Mucosa of descending colon (tissue), 3 donors: ENCODE results near the gene POP4. TPM values are rescaled to one million over a fixed set of nuclear protein-coding genes. Genes with fewer than 3 reads are reported as not detected.
"Not testable (repeated sequence)": the region's sequence is repeated elsewhere in the genome, so short reads cannot be mapped to it uniquely, and the experiment has no call there.

Experiments used
- ATAC-seq: fragments of 200-7000 bp; cut with Tn5 transposase; one replicate; pipeline ENCODE4 v1.9.1; 2020; ENCODE audit warnings: mild to moderate bottlenecking, moderate library complexity
- DNase-seq, 3 donors: peaks; one replicate each; pipeline ENCODE4 v3.0.0-alpha.2; 2020
- H3K36me3 ChIP-seq: fragments of 200-600 bp; one replicate; pipeline ENCODE4 v1.8.0; 2021; ENCODE audit warnings: low read depth, mild to moderate bottlenecking
- H3K4me1 ChIP-seq: fragments of 200-600 bp; one replicate; pipeline ENCODE4 v1.8.0; 2021; ENCODE audit warnings: low read depth, mild to moderate bottlenecking
- H3K4me3 ChIP-seq: fragments of 200-600 bp; one replicate; pipeline ENCODE4 v1.8.0; 2021; ENCODE audit warnings: mild to moderate bottlenecking
- H3K9me3 ChIP-seq: fragments of 200-600 bp; one replicate; pipeline ENCODE4 v1.8.0; 2021; ENCODE audit warnings: mild to moderate bottlenecking
- intact Hi-C, 2 donors: fragments of 100-400 bp; cut with DNase I in 1 of 2; cut with micrococcal nuclease in 1 of 2; formaldehyde crosslinking; loops; one replicate each; pipeline versions ENCODE4 v1.11.0 to v1.11.1; 2022; cut with DNase I, micrococcal nuclease
- total RNA-seq, 3 donors: library from RNA; stranded (reverse); fragmentation: NEBNext Ultra II Directional in 2 of 3; extraction: Animal tissue kit (Norgen Biotek cat#: 25700) in 2 of 3; gene quantifications; one replicate each; pipeline versions ENCODE4 v1.2.1 to v1.2.4, GENCODE V29; 2021 to 2023
- TF ChIP-seq, protein P1 (sequence below): fragments of 200-600 bp; IDR thresholded peaks from one replicate; pipeline ENCODE4 v1.8.0; 2022; ENCODE audit warnings: antibody characterized with exemption, mild to moderate bottlenecking
- donor health status: DM: no; HTN: no; CAD: no; lungs with moderate emphysema.
- donor health status: DM: no; HTN: no; CAD: no.
- donor health status: DM: no; HTN: yes; CAD: no.

The POP4 gene
- total RNA-seq, 3 donors from 2014 or later, result 53.1 to 67.1 (median 65.6) TPM

DNA sequence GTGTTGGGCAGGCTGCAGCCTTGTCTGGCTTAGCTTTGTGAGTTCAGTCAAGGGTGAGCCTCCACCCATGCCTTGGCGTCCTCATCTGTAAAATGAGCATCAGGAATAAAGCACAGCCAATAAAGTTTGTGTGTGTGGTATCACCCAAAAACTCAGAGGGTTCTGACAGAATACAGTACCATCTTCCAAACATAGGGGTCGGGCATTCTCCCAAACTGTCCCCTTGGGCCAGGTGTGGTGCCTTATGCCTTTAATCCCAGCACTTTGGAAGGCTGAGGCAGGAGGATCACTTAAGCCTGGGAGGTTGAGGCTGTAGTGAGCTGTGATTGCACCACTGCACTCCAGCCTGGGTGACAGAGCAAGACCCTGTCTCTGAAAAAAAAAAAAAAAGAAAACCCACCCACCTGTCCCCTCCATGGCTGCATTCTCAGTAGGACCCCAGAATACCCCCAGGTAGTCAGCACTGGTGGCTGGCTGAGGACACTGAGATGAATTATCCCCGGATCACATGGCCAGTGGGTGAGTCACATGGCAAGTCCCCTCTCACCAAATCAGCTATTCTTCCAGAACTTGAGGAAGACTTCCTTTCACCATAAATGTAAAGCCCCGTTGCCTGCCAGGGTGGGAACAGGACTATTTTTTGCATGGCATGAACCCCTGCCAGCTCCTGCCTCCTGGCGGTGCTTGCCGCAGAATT lies 18.6 kb downstream of the POP4 start:
- intact Hi-C loops, result no loop called here
- Histone ChIP-seq H3K36me3 (no peaks in the 10 kb centered on the region), H3K4me1 (no peaks in the 10 kb centered on the region), H3K4me3 (no peak overlapping the region), H3K9me3 (no peaks in the 10 kb centered on the region)
- TF ChIP-seq, protein P1, sequence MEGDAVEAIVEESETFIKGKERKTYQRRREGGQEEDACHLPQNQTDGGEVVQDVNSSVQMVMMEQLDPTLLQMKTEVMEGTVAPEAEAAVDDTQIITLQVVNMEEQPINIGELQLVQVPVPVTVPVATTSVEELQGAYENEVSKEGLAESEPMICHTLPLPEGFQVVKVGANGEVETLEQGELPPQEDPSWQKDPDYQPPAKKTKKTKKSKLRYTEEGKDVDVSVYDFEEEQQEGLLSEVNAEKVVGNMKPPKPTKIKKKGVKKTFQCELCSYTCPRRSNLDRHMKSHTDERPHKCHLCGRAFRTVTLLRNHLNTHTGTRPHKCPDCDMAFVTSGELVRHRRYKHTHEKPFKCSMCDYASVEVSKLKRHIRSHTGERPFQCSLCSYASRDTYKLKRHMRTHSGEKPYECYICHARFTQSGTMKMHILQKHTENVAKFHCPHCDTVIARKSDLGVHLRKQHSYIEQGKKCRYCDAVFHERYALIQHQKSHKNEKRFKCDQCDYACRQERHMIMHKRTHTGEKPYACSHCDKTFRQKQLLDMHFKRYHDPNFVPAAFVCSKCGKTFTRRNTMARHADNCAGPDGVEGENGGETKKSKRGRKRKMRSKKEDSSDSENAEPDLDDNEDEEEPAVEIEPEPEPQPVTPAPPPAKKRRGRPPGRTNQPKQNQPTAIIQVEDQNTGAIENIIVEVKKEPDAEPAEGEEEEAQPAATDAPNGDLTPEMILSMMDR, result no peak
- no peak for DNase-seq
- ATAC-seq, result no peak

DNA sequence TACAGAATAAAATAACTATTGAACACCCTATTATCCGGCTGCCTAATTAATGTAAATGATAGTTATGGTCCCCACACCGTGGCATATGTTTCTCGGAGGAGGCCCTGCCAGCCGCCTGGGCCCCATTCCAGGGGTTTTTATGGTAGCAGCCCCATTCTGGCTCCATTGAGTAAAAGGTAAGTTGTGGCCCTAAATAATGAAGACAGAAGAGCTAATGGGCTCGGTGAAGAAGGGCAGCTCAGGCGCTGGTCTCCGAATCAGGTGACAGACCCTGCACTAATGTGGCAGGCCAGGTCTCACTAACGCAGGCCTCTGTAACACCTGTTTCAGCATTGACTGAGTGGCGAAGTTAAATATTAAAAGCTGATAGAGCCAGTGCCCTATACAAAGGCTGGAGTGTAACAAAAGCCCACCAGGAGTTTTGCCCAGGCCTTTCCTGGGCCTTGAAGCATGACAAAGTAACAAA lies 19.1 kb downstream of the POP4 start:
- H3K36me3 ChIP-seq, result no peaks in the 10 kb centered on the region
- intact Hi-C loops, result no loop called here
- no peak for DNase-seq
- no peaks in the 10 kb centered on the region for H3K9me3 ChIP-seq
- no peak overlapping the region for H3K4me3 ChIP-seq
- ATAC-seq, result no peak
- TF ChIP-seq, protein P1, result no peak
- H3K4me1 ChIP-seq, result no peaks in the 10 kb centered on the region

DNA sequence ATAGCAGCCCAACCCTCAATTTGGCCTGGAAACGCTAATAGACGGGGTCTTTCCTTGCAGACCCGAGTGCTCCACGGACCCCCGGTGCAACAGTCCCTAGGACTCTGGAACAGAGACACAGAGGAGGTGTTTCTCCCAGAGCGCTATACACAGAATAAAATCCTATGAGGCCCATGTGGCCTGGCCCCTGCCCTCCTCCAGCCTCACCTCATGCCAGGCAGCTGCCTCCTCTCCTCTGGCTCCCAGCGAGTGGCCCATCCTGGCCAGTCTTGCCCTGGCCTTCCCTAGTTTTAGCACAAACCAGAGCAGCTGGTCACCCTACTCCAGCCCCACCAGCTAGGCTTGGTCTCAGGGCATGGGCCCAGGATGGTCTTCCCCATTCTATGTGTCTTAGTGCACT lies 20.3 kb downstream of the POP4 start:
- DNase-seq (peak in 1 of 3 donors; percentile 17), ATAC-seq (no peak)
- intact Hi-C loops, result no loop called here
- H3K9me3 ChIP-seq, result no peaks in the 10 kb centered on the region
- TF ChIP-seq, protein P1, result no peak
- no peaks in the 10 kb centered on the region for H3K36me3 ChIP-seq
- H3K4me3 ChIP-seq, result no peak overlapping the region
- H3K4me1 ChIP-seq, result no peaks in the 10 kb centered on the region

DNA sequence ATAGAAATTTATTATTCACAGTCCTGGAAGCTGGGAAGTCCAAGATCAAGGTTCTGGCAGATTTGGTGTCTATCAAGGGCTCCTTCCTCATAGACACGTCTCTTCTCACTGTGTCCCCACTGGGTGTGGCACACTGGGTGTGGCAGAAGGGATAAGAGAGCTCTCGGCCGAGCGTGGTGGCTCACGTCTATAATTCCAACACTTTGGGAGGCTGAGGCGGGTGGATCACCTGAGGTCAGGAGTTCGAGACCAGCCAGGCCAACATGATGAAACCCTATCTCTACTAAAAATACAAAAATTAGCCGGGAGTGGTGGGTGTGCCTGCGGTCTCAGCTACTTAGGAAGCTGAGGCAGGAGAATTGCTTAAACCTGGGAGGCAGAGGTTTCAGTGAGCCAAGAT lies 20.7 kb downstream of the POP4 start:
- peak in 1 of 3 donors; percentile 3 for DNase-seq

DNA sequence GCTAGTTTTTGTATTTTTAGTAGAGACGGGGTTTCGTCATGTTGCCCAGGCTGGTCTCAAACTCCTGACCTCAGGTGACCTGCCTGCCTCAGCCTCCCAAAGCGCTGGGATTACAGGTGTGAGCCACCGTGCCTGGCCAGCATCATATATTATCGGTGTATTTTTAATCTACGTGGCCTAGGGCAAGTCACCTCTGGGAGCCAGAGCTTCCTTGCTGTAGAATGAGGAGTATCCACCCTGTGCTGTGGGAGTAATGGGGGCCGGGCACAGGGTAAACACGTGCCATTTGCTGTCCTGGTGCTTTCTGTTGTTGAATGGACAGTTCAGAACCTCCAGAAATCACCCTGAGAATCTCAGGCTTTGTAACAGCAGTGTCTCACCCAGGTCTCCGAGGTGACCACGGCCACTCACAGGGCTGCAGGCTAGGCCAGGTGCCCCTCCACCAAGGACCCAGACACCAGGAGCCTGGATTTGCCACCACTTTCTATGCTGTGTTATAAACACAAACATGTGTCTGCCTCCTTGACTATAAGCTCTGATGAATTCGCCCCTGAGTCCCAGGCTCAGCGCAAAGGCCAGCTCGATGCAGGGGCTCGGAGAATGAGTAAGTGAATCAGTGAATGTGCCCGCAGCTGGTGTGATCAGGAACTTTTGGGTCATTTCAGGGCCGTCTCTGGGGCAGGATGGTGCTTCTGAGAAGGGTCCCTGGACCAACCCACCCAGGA lies 22.7 kb downstream of the POP4 start:
- intact Hi-C loops, result no loop called here
- Histone ChIP-seq H3K36me3 (no peaks in the 10 kb centered on the region), H3K9me3 (no peaks in the 10 kb centered on the region), H3K4me3 (no peak overlapping the region), H3K4me1 (no peaks in the 10 kb centered on the region)
- no peak for ATAC-seq
- peak in 1 of 3 donors; percentile 1 for DNase-seq
- TF ChIP-seq, protein P1, result no peak

More for the DNA sequence above, 20.7 kb downstream of the POP4 start:
- ATAC-seq, intact Hi-C loops, H3K36me3 ChIP-seq, H3K4me3 ChIP-seq, H3K9me3 ChIP-seq, H3K4me1 ChIP-seq: not testable (repeated sequence)

DNA sequence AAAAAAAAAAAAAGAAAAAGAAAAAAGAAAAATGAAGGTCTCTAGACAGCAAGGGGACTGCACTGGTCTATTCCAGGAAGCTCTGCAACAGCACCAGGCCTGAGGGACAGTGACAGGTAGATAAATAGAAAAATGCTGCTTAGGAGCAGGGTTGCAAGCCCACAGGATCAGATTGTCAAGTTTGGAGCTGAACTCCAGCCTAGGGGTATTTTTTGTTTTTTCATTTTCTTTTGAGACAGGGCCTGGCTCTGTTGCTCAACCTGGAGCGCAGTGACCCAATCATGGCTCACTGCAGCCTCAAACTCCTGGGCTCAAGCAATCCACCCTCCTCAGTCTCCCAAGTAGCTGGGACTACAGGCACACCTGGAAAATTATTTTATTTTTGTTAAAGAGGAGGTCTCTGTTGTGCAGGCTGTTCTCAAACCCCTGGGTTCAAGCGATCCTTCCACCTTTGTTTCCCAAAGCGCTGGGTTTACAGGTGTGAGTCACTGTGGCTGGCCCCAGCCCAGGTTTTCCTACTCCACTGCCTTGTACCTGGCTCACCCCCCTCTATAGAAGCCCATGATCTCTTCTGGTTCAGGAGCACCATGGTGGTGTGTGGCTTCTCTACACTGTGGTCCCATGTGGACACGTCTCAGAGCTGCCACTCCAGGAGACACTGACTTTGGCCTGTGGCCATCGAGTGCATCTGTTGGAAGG lies 23.9 kb downstream of the POP4 start:
- H3K4me1 ChIP-seq, result no peaks in the 10 kb centered on the region
- intact Hi-C loops, result no loop called here
- no peaks in the 10 kb centered on the region for H3K9me3 ChIP-seq
- DNase-seq (peak in 1 of 3 donors; percentile 1), ATAC-seq (no peak)
- H3K4me3 ChIP-seq, result no peak overlapping the region
- TF ChIP-seq, protein P1, result no peak
- H3K36me3 ChIP-seq, result no peaks in the 10 kb centered on the region
